HL-60 (cell line): ENCODE data around the gene RHOF.

Source experiments
- DNase-seq, 2 experiments: peaks; one replicate each; pipeline ENCODE4 v3.0.0-alpha.2; 2010 to 2020; ENCODE audit warnings: low read depth in 1 of 2, low spot score in 1 of 2
- H3K27ac ChIP-seq: fragments of 250-450 bp; sonication (Bioruptor Pico); replicated peaks from 2 replicates; pipeline ENCODE4 v1.5.1; 2020; ENCODE audit warnings: mild to moderate bottlenecking, moderate library complexity
- H3K27me3 ChIP-seq: fragments of 250-450 bp; sonication (Bioruptor Pico); 2 replicates; pipeline ENCODE4 v1.5.1; 2021; ENCODE audit warnings: mild to moderate bottlenecking, moderate library complexity; ENCODE audit not compliant: insufficient read depth, poor library complexity, severe bottlenecking
- H3K4me3 ChIP-seq: replicated peaks from 2 replicates; pipeline ENCODE4 v1.5.1; 2011; ENCODE audit warnings: mild to moderate bottlenecking, control low read depth, low read length; ENCODE audit not compliant: insufficient read depth
- GABPA ChIP-seq: IDR thresholded peaks from 2 replicates; pipeline ENCODE4 v1.6.1; 2012; ENCODE audit warnings: low read depth
- POLR2AphosphoS5 ChIP-seq: IDR thresholded peaks from 2 replicates; pipeline ENCODE4 v1.6.1; 2012; ENCODE audit warnings: low read depth
- SPI1 ChIP-seq: IDR thresholded peaks from 2 replicates; pipeline ENCODE4 v1.6.1; 2012; ENCODE audit warnings: low read depth, mild to moderate bottlenecking, borderline replicate concordance
- TF ChIP-seq, protein P1 (sequence below): IDR thresholded peaks from 2 replicates; pipeline ENCODE4 v1.6.1; 2012; ENCODE audit warnings: low read depth; ENCODE audit not compliant: insufficient replicate concordance
- TF ChIP-seq, protein P2 (sequence below): IDR thresholded peaks from one replicate; pipeline ENCODE4 v1.5.1; 2011; ENCODE audit warnings: low read length, control low read depth, inconsistent platforms; ENCODE audit not compliant: insufficient read depth

The RHOF gene

DNA sequence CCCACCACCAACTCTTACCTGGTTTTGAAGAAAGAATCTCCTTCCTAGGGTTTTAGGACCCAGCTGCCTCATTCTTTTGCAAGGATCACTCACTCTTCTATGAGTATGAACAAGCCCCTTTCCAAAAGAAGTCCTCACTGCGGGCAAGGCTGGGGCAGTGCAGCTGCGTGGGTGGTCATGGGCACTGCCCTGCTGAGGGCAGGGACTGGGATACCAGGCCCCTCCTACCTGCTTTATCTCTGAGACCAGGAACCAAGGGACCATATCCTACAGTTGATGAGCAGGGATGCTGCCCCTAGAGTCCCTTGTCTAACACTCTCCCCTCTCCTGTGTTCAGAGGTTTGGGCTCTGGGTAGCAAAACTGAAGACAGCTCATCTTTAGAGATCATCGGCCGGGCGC, 44.6 kb upstream of the RHOF start:
- DNase-seq, result no peak
- Histone ChIP-seq H3K4me3 (no peak overlapping the region), H3K27me3 (no peaks in the 10 kb centered on the region), H3K27ac (no peak overlapping the region)
- TF ChIP-seq POLR2AphosphoS5 (no peak), SPI1 (no peak), GABPA (no peak)
- TF ChIP-seq, protein P1, sequence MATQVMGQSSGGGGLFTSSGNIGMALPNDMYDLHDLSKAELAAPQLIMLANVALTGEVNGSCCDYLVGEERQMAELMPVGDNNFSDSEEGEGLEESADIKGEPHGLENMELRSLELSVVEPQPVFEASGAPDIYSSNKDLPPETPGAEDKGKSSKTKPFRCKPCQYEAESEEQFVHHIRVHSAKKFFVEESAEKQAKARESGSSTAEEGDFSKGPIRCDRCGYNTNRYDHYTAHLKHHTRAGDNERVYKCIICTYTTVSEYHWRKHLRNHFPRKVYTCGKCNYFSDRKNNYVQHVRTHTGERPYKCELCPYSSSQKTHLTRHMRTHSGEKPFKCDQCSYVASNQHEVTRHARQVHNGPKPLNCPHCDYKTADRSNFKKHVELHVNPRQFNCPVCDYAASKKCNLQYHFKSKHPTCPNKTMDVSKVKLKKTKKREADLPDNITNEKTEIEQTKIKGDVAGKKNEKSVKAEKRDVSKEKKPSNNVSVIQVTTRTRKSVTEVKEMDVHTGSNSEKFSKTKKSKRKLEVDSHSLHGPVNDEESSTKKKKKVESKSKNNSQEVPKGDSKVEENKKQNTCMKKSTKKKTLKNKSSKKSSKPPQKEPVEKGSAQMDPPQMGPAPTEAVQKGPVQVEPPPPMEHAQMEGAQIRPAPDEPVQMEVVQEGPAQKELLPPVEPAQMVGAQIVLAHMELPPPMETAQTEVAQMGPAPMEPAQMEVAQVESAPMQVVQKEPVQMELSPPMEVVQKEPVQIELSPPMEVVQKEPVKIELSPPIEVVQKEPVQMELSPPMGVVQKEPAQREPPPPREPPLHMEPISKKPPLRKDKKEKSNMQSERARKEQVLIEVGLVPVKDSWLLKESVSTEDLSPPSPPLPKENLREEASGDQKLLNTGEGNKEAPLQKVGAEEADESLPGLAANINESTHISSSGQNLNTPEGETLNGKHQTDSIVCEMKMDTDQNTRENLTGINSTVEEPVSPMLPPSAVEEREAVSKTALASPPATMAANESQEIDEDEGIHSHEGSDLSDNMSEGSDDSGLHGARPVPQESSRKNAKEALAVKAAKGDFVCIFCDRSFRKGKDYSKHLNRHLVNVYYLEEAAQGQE, result no peak
- TF ChIP-seq, protein P2, sequence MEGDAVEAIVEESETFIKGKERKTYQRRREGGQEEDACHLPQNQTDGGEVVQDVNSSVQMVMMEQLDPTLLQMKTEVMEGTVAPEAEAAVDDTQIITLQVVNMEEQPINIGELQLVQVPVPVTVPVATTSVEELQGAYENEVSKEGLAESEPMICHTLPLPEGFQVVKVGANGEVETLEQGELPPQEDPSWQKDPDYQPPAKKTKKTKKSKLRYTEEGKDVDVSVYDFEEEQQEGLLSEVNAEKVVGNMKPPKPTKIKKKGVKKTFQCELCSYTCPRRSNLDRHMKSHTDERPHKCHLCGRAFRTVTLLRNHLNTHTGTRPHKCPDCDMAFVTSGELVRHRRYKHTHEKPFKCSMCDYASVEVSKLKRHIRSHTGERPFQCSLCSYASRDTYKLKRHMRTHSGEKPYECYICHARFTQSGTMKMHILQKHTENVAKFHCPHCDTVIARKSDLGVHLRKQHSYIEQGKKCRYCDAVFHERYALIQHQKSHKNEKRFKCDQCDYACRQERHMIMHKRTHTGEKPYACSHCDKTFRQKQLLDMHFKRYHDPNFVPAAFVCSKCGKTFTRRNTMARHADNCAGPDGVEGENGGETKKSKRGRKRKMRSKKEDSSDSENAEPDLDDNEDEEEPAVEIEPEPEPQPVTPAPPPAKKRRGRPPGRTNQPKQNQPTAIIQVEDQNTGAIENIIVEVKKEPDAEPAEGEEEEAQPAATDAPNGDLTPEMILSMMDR, result no peak

DNA sequence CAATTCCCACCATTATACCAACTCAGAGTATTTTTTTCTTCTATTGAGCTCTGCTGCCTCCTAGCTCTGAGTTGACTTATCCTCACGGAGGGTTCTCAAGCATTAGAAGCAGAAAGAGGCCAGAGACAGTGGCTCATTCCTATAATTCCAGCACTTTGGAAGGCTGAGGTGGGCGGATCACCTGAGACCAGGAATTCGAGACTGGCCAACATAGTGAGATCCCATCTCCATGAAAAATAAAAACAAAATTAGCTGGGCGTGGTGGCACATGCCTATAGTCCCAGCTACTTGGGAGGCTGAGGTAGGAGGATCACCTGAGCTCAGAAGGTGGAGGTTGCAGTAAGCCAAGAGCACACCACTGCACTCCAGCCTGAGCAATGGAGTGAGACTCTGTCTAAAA, 44.2 kb upstream of the RHOF start:
- Histone ChIP-seq H3K4me3 (no peak overlapping the region), H3K27ac (no peak overlapping the region), H3K27me3 (no peaks in the 10 kb centered on the region)
- TF ChIP-seq, protein P2, result no peak
- TF ChIP-seq GABPA (no peak), SPI1 (no peak), POLR2AphosphoS5 (no peak)
- TF ChIP-seq, protein P1, result no peak
- no peak for DNase-seq

DNA sequence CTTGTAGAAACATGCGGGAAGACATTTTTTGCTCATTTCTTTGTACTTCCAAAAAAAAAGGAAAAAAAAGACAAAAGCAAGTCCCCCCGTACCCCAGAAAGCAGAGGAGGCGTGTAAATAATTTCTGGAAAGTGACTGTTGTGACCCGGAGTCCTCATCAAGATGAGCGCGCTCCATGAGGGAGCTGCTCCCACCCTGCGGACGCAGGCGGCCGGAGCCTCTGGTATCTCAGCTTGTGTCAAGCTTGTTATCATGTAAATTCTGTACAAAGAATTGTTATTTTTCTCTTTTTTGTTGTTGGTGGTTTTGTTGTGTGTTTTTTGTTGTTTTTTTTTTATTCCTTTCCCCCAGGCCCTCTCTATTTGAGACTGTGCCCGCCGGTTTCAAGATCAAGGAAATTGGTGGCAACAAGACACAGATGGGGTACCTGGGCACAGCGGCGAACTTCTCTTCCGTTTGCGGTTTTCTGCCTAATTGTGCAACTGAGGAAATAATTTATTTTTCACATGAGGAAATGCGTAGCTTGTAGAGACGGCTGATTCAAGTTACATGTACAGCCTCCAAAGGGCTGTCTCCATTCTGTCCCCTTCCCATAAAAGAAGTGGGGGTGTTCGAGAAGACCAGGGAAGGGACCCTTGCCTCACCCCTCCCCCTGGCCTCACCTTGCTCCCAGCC, 38.2 kb upstream of the RHOF start:
- DNase-seq, result peak; percentile 63 to 76
- no peaks in the 10 kb centered on the region for H3K27me3 ChIP-seq
- H3K27ac ChIP-seq, result peak overlapping the region; percentile 68
- TF ChIP-seq POLR2AphosphoS5, result no peak
- peak; percentile 36; the same call in 1 of the 2 replicates for TF ChIP-seq SPI1
- H3K4me3 ChIP-seq, result no peak overlapping the region

DNA sequence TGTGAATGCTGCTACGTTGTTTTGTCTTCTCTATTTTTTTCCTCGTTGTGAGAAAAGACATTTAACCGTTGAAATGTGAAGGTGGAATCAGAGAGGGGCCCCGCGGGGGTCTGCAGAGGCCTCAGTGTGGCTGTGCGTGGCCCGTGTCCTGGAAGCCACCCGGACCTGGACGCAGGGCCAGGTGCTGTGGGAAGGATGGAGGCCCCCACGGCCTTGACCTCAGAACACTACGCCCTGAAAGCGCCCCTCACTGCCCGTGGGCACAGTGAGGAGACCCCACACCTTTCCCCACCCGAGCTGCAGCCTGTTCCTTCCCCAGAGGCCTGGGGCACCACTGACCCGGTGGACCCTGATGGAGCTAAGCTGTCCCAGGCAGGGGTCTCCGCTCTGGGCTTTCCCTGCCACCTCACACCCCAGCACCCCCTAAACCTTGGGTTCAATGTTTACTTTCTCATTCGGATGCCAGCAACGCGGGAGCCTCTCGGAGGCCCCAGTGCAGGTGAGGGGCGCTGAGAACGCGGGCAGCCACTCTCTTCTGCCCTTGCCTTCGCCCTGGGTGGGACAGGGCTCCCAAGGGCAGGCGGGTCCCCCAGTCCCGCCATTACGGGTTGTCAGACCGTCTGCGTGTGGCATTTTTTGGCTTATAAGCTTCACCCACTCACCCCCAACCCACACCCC, 37.2 kb upstream of the RHOF start:
- H3K27ac ChIP-seq, result peak overlapping the region; percentile 68
- H3K4me3 ChIP-seq, result no peak overlapping the region
- DNase-seq, result no peak
- no peaks in the 10 kb centered on the region for H3K27me3 ChIP-seq
- TF ChIP-seq POLR2AphosphoS5, result no peak
- no peak for TF ChIP-seq GABPA
- TF ChIP-seq, protein P1, result no peak
- TF ChIP-seq SPI1, result no peak
- TF ChIP-seq, protein P2, result no peak
